CD4-positive, alpha-beta T cell treated with Interleukin-4 for 4 hours (primary cell): Measurements from ENCODE around the gene DDX25.

ENCODE experiments used
- DNase-seq: peaks from one replicate; pipeline ENCODE4 v3.0.0-alpha.2; 2020

Gene DDX25

DNA sequence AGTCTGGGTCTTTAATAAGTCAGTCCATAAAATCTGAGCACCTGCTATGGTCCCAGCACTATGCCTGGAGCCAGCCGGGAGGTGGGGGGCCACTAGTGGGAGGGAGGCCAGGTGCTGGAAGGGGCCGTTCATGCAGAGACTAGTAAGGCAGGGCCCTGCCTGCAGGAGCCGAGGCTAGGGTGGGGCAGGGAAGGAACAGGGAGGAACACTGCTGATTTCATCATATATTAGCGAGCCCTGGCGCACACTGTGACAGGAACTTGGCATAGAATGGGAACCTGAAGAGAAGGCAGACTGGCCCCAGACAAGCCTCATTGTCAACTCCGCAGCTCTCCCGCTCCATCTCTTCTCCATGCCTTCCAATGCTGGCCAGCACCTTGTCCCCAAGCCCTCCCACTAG lies 48.7 kb downstream of the DDX25 start:
- no peak for DNase-seq

DNA sequence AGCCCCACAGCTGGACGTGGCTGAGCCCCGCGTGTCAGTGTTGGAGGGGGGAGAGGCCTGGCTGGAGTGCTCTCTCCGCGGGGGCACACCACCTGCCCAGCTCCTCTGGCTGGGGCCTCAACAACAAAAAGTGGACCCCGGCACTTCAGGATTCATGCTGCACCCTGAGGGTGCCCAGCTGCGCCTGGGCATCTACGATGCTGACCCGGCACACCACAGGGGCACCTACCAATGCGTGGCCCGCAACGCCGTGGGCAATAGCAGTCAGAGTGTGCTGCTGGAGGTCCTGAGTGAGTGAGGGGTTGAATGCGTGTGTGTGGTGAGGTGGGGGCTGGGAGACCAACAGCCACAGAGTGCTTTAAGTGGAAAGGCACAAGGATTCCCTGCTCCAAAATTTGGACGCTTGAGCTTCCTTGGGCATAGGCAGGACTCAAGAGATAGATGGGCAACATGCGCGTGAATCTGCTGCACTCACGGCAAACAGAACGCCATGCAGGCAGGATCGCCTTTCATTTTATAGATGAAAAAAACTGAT lies 49.2 kb downstream of the DDX25 start:
- DNase-seq = no peak

DNA sequence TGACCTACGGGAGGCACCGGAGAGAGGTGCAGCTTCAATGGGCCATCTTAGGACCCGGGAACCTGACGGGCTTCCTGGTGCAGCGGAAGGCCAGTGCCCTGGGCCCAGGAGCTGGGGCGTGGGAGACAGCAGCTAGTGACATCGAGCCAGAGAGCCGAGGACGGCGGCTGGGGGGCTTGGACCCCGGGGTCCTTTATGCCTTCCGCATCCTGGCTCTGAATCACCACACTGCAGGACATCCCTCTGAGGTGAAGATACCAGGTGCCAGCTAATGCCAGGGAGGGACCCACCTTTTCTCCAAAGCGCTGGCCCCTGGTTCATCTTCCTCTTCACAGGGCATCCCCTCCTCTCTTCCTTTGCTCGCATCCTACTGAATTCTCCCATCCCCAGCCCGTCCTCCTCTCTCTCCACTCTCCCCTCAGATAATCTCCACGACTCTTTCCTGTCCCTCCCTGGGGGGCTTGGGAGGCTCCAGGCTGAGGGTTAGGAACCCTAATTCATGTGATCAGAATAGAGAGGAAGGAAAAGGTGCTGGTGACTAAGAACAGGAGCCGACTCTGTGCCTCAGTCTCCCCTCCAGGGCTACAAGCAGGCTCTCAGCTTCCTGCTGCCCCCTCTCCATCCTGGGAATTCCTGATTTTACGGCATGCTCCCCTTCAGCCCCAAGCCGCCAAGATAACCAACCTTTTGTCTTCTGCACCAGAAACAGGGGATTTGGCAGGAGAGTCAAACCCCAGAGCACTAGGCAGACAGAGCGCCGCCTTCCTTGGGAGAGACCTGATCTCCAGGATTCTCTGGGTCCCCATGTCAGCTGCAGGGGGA lies 50.0 kb downstream of the DDX25 start:
- no peak for DNase-seq

DNA sequence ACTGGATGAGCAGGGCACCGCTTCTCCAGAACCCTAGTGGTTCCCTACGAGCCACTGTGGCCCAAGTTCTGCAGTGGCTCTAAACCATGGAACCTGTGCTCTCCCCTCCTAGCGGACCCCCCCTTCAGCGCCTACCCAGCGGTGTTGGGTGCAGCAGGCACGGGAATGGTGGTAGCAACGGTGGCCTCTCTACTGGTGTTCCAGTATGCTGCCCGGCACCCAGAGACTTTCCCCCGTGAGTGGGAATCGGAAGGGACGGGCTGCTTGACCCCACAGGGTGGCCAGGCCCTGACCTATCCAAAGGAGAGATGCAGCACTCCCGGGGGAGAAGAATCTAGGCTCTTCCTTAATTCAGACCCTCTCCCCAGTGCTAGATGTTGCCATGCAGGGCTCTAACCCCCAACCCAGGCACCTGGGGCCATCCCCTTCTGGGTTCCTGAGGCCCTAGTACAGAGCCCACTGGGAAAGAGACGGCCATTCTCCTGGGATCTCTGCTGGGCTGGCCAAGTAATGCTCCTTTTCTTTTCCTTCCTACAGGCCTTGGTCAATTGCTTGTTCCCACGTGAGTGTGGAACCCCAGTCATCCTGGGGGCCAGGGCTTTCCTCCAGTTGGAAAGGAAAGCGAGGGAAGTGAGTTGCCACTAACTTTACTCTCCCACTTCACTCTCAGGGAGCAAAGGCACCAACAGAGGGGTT lies 50.8 kb downstream of the DDX25 start:
- no peak for DNase-seq

DNA sequence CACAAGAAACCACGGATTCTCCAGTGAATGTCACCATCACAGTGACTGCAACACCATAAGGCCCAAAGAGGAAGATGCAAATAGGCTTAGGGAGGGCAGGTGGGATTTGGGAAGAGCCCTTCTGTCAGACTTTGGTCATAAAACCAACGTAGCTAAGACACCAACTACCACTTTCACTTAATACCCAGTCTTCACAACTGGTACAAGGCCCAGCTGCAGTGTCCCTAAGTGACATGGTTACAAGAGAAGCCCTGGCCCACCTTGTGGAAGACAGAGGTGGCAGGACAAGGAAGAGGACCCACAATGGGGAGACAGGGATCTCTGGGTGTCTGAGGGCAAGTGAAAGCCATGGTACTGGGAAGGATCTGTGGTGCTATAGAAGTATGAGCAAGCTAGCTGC lies 51.5 kb downstream of the DDX25 start:
- DNase-seq = no peak

DNA sequence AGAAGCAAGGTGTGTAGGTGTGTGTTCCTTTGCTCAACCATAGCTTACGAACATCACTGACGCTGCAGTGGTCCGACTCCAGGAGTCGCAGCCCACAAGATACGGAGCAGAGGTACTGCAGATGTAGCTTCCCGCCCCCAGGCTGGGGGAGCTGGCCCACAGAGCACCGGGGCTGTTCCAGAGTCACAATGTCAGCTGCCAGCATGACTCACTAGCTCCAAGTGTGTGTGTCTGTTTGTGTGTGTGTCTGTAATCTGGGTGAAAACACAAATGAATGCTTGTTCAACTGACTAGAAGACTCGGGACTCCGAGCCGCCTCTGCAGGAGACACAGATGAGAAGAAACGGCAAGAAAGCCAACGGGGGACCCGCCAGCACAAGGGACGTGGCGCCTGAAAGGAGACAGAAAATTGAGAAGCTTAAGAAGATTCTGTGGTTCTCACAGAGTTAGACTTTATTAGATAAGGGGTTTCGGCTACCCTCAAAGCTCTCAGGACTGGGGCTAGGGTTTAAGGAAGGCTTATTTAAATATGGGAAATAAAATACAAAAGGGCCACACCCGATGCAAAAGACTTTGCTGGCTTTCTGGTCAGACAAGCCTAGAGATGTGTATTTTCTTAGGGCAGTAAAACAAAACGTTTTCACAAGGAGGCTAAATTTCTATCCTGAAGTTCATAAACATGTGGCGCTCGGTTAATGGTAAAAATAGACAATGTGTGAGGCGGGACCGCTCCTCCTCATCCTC lies 52.3 kb downstream of the DDX25 start:
- DNase-seq = no peak

DNA sequence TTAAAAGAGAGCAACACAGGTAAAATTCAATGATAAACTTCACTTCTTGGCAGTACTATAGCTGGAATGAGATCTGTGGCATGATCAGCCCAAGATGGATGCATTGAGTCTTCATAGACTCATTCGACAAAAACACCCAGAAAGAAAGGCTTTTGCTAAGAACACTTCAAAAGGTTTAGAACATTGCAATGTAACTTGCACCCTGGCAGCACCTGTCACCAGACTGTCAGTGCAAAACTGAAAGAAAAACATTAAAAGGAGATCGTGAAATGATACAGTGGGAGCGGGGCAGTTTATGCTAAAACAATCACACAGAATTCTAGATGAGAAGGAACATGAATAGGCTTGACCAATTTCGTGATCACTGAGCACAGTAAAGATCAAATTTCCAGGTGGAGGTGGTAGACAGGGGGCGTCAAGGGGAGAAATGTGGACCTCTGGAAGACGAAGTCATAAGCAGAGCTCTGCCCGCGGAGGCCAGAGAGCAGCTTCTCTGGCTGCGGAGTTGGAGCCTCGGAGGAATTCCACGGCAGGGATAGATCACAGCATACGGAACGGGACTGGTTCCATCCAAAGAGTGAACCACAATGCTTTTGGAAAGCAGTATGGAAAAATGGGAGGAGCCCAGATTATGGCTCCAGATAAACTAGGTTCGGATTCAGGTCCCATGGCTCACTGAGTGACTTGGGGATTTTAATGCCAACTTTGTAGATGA lies 53.5 kb downstream of the DDX25 start:
- DNase-seq = no peak

DNA sequence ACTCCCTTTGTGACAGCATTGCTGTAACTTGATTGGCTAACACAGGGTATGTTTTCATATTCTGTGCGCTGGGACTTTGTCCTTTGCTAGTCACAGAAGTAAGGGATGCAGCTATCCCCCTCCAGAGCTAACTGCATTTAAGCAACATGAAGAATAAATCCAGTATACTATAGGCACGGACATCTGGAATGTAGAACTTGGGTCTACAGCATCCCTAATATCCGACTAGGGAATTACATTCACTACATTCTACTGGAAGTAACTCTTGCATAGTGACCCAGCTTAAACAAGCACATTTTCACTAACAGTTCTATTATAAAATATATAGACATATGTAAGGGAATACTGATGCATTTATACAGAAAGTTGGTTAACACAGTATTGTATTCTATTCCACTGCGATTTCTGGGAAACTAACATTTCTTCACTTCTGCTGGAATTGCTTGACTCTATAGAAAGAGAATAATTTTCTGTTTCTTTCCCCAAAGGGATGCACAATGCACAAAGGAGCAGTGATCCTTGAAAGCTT lies 54.6 kb downstream of the DDX25 start:
- no peak for DNase-seq

DNA sequence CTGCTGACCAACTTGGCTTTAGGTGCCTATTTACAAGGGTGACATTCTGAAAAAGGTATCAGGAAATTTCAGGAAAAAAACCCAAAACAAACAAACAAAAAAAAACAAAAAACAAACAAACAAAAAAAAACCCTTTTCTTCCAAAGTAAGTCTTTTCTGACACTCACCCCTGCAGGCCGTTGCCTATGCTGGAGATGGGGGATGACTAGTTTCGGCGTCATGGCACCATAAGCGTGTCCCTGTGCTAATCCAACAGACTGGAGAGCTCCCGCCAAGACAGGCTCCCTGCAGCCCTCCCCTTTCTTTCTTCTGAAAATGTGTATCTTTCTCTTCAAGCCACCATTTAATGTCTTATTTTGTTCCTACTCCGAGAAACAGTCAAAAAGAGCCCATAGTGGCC lies 55.2 kb downstream of the DDX25 start:
- DNase-seq = no peak

DNA sequence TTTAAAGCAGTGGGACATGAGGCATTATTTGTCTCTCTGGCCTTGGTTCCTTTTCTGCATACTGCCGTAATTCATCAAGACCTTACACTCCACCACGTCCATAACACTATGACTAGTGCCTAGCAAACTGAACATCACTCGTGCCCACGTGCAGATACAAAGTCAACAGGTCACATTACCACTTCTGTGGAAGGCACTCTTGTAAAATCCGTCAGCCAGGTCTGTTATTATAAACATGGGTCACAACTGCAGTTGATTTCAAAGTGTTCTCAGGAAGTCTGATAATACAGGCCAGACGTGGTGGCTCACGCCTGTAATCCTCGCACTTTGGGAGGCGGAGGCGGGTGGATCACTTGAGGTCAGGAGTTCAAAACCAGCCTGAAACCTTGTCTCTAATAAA lies 55.6 kb downstream of the DDX25 start:
- DNase-seq = no peak

DNA sequence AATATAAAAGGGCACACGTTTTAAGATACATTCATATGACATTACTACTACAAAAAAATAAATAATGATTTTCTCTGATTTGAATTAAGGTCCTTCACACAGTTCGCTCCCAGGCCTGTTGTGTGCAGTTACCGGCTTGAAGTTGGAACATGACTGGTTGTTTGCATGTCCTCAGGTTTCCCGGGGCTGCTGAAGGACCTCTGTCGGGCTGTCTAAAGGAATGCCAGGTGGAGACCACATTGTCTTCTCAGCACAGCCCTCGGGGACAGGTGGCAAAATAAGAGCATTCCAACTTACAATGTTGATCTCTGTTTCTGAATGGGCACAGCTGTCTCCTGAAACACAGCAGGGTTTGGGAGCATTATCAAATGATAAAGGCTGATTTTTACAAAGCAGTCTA lies 56.5 kb downstream of the DDX25 start:
- DNase-seq = no peak

DNA sequence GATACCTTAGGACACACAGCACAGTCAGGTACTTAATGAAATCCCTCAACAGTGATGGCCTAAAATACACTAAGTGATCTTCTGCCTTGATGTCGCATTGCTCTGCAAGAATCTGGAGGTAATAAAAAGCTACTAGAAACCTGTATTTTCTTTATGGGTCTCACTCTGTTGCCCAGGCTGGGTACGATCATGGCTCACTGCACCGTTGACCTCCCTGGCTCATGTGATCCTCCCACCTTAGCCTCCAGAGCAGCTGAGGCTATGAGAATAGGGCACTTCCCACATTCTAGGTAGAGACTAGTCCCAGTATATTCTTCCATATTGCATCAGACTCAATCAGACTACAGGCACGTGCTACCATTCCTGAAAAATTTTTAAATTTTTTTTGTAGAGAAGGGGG lies 63.2 kb downstream of the DDX25 start:
- DNase-seq = no peak

DNA sequence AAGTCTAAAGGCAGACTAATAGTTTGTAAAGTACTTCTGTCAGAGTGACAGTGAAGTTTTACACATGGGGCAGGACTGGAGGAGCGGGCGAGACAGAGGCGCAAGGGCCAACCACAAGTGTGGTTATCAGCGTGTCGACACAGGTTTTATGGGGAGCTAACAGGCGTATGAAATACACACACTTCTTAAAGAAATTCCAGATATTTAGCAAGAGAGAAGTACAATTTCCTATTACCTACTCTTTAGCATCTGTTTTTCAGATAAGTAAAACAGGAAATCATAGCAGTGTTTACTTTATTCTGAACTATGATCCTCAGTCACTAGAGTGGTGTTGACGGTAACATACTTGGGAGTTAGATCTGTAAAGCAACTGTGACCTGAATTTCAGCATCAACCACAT lies 64.0 kb downstream of the DDX25 start:
- DNase-seq = no peak

DNA sequence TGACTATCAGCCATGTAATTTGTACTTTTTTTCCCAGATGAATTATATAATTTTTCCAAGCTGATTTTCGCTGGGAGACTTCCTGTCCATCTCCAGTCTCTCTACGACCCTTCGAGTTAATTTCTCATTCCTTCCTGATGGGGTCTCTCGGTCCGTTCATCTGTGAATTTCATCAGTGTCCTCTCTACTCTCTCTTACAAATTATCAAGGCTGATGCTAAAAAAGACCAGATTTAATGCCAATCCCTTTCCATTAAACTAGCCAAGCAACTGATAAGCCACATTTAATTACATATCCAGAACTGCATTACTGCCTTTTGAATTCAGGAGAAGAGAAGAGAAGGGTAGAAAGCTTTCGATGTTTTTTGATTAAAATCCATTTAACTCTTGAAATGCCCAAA lies 67.3 kb downstream of the DDX25 start:
- no peak for DNase-seq

DNA sequence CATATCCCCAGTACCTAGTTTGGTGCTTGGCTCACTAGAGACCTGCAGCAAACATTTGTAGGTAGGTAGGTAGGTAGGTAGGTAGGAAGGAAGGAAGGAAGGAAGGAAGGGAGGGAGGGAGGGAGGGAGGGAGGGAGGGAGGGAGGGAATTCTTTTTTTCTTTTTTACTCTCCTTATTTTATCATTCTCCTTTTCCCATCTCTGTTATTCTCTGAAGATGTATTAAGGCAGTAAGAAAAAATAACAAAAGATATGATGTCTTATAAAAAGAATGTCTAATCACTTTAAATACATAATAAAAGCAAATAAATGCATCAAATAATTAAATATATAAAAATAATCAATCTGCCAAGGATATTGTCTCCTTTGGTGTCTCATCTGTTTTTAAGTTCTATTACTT lies 70.0 kb downstream of the DDX25 start:
- no peak for DNase-seq

DNA sequence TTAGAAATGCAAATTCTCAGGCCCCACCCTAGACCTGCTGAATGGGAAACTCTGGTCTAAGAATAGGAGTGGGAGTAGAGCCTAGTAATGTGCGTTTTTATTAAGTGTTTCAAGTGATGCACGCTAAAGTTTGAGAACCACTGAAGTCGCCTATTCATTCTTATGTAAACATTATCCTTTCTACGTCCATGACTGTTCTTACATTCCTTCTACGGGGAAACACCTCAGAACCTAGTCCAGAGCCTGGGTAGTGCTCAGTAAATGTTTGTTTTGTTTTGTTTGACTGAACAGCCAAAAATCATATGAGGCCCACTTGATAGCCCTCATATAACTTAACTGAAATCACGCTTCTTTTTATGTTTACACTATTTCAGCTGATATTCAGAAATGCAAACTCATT lies 71.3 kb downstream of the DDX25 start:
- DNase-seq = no peak

DNA sequence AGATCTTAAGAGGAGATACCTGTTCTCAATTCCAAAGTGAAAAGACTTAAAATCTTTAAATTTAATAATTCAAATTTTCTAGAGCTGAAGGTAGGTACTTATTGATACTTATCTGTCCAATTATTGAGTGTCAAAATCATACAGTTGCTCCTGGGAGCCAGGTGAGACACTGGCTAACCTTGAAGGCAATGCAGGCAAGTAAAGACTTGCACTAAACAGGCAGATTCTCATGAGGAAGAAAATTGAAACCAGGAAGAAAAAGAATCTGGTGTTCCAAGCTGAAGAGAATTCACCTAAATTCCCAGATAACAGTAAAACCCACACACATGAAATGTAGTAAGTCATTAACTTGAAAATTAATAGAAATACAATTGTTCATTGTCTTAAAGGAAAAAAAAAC lies 71.8 kb downstream of the DDX25 start:
- DNase-seq = no peak

DNA sequence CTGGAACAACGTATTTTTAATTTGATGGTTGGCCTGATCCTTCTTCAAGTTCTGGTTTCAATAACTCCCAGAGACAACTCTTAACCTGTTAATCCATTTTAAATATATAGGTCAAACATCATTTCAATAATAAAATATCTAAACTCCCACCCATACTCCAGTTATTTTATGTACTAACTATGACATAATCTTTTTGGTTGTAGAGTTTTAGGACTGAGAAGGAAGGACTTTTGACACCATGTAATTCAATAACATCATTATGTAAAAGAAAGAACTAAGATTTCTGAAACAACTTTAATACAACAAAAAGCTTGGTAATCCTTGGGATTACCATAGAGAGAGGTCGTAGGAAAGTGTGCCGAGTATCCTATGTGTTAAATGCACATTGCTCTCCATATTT lies 73.0 kb downstream of the DDX25 start:
- DNase-seq = no peak

DNA sequence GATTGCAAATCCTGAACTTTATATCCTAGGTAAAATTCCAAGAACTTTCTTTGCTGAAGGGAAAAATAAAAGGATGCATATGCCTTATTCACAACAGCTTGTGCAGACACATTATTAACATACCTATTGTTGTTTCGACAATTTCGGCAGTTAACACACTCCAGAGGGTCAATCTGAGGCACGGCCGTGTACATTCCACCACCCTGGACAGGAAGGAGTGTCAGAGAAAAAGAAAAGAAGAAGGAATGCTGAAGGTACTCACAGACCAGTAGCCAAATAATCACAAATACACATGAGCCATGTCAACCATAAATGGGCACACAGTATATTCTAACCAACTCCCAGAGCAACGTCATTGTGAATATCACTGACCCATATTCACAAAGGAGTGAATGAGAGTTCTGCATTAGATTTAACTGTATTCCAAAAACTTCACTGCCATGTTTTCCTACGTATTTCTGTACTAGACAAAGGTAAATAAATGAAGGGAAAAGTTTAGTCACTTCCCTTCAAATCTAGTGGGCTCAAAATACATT lies 73.9 kb downstream of the DDX25 start:
- no peak for DNase-seq
